ENCODE measurements around the gene P3H2.

Gene P3H2

DNA sequence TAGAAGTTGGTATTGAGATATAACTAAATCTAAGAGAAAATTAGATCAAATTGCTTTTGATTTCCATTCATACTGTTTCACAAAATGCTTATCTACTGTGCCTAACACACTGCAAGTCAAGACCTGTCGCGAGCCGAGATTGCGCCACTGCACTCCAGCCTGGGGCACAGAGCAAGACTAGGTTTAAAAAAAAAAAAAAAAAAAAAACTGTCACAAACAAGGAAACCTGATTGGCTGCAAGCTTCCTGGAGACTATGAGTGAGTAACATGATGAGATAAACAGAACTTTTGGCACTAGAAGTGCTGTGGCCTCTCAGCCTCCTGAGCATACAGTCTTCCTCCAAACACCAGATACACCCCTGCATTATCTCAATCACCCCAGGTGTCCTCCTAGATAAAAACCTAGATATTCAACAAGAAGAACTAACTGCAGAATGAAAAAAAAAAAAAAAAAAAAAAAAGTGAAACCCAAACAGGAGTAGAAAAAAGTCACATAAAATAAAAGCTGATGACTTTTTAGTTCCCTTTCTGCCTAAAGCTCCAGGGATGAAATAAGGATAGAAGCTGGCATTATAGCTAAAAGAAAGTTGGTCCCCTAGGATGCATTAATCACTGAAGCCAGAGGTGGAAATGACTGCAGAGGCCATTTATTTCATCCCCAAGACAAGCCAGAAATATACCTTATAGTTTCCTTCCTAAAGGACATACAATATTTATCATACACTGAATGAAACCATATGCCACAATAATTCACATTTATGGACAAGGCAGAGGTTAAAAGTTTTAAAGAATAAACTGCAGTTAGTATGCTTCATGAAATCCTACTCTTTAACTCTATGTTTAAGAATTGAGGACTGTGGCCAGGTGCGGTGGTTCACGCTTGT lies 82.4 kb downstream of the P3H2 start:
- in situ Hi-C loops (cut with HindIII; ENCODE audit: low pct_ligation_motif_present, low pct_unique_long_range_greater_than_20kb, low sequenced_read_pairs), result no loop called here
- peak; percentile 81 for DNase-seq

DNA sequence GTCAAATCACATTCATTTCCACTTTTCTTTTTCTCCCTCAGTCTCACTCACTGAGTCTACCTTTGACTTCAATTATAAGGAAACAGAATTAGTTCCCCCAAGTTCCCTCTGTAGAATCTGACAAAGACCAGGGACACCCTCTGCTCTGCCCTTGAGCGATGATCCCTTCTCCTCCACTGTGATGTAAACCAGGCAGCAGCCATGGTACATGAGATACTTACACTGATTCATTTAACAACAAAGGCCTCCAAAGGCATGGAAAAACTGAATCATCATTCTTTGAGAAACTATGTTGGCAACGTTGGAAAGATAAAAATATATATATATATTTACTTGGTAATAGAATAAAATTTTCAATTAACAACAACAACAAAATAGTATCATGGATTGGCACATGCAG lies 84.1 kb downstream of the P3H2 start:
- no peak for DNase-seq
- in situ Hi-C loops (cut with HindIII; ENCODE audit: low pct_ligation_motif_present, low pct_unique_long_range_greater_than_20kb, low sequenced_read_pairs), result no loop called here

DNA sequence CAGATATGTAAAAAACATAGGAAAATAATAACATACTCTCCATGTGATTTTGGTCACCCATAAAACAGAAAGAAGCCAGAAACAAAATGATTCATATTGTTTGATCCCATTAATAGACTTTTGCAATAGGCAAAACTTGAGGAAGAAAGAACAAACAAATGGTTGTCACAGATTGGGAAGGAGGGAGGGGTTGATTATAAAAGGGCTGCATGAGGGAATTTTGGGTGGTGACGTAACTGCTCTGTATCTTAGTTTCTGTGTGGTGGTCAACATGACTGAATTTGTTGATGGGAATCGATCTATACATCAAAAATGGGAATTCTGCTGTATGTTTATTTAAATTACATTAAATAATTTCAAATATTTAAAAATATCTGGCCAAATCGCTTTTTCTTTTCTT lies 86.3 kb downstream of the P3H2 start:
- no peak for DNase-seq
- in situ Hi-C loops (cut with HindIII; ENCODE audit: low pct_ligation_motif_present, low pct_unique_long_range_greater_than_20kb, low sequenced_read_pairs), result no loop called here

DNA sequence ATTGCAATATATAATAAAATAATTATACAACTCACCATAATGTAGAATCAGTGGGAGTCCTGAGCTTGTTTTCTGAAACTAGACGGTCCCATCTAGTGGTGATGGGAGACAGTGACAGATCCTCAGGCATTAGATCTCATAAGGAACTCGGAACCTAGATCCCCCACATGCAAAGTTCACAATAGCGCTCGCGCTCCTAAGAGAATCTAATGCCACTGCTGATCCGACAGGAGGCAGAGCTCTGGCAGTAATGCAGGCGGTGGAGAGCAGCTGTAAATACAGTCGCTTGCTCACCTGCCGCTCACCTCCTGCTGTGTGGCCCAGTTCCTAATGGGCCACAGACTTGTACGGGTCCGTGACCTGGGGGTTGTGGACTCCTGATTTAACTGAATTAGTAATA lies 87.8 kb downstream of the P3H2 start:
- DNase-seq, result no peak
- in situ Hi-C loops (cut with HindIII; ENCODE audit: low pct_ligation_motif_present, low pct_unique_long_range_greater_than_20kb, low sequenced_read_pairs), result no loop called here

DNA sequence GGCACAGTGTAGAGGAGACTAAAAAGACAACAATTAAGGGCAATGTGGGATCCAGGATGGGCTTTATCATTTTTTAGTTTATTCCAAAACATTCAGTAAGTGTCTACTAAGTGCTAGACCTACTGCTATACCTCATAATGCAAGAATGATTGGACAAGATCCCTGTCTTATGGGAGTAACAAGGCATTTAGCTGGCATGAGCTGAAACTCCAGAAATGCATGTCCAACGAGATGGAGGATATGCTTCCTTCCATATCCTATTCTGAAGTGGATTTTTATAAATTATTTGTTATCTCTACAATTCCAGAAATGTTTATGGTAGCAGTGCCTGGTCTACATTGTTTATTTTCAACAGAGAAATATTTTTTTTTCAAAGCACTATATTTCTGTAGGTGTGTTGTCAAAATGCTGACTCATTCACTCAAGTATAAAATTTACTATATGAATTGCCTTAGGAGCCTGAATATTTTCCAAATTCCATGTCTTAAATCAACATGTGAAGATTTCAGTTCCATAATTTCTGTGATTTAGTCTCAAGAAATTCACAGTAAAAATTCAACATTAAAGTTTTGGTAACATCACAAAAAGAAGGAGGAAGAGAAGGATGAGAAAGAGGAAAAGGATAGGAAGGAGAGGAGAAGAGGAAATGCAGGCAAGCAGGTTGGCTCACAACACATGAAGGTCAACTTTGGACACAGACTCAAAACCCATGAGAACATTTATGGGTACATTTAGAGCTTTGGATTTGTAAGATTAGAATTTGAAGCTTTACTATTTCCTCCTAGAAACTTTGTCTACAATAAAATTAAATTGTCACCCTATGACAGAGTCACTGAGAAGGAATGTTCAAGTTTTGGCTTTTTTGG lies 88.6 kb downstream of the P3H2 start:
- in situ Hi-C loops (cut with HindIII; ENCODE audit: low pct_ligation_motif_present, low pct_unique_long_range_greater_than_20kb, low sequenced_read_pairs), result no loop called here
- DNase-seq, result no peak

DNA sequence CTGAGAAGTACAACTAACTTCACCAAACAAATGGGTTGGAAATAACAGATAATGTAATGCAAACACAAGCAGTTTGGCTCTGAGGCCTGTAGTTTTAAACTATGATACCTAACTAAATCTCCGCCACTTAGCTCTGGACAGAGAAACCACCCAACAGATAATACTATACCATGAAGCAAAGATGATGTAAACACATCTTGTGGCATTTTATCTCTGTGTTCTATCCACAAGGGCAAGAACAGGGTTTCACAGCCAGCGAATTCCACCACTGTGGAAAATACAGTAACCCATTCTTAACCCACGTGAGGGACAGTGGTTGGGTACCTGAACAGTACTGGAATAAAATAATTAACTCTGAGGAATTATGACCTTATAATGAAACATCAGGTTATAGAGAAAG lies 93.6 kb downstream of the P3H2 start:
- in situ Hi-C loops (cut with HindIII; ENCODE audit: low pct_ligation_motif_present, low pct_unique_long_range_greater_than_20kb, low sequenced_read_pairs), result no loop called here
- no peak for DNase-seq

DNA sequence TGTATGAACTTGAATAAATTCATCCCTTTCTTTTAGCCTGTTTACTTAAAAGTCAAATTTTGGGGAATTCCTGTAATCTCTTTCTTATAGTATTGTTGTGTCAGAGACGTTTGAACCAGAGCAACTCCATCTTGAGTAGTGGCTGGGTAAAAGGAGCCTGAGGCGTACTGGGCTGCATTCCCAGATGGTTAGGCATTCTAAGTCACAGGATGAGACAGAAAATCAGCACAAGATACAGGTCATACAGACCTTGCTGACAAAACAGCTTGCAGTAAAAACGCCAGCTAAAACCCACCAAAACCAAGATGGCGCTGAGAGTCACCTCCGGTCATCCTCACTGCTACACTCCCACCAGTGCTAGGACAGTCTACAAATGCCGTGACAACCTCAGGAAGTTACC lies 94.5 kb downstream of the P3H2 start:
- no peak for DNase-seq

DNA sequence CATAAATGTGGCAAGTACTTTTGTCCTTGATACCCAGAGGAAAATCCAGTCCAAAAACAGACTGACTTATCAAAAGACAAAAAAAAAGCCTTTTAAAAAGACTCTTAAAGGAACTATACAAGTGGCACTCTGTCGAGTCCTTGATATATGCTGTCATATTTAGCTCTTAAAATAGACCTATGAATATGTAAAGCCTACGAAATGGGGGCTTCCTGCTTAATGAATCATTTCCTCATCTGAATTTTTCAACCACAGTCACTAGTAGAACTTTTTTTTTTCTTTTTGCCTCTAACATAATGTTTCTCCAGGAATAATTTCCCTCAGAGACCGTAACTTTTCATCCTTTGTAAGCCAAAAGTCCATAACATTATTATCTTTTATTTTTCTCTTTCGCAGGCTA lies 95.8 kb downstream of the P3H2 start:
- no peak for DNase-seq
- in situ Hi-C loops (cut with HindIII; ENCODE audit: low pct_ligation_motif_present, low pct_unique_long_range_greater_than_20kb, low sequenced_read_pairs), result no loop called here

More for the DNA sequence above, 94.5 kb downstream of the P3H2 start:
- in situ Hi-C loops (cut with HindIII; ENCODE audit: low pct_ligation_motif_present, low pct_unique_long_range_greater_than_20kb, low sequenced_read_pairs), result no loop called here

DNA sequence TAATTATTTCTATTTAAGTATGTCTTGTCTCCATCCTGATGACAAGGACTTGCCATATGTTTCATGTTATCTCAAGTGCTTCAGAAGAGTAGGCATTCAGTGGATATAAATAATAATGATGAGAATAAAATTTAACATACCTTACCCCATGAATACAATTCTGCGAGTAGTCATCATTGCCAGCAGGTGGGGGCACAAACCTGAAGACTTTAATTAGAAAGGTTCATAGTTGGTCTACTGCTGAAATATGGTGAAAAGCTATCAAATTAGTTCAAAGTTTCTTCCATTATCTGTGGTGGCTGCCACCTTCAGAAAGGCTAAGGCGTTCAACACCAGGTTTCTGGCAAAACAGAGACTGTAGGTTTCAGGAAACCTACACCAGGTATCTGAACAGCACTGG lies 100.9 kb downstream of the P3H2 start:
- in situ Hi-C loops (cut with HindIII; ENCODE audit: low pct_ligation_motif_present, low pct_unique_long_range_greater_than_20kb, low sequenced_read_pairs), result no loop called here
- DNase-seq, result no peak

DNA sequence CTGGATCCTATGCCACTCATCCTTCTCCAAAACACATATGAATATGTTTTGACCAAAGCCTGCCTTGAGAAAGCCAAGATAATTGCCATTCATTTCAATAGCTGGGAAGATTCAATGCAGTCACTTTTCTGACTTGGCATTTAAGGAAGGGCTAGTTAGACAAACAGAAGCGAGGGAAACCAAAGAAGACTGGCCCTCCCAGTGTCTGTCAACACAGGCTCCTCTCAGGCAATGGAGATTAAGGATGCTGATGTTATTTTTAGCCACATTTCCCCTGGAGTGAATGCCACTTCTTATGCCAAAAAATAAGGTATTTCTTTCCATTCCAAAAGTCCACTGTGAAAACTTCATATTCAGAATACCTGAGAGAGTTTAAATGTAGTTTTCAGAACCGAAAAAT lies 101.7 kb downstream of the P3H2 start:
- DNase-seq, result no peak

DNA sequence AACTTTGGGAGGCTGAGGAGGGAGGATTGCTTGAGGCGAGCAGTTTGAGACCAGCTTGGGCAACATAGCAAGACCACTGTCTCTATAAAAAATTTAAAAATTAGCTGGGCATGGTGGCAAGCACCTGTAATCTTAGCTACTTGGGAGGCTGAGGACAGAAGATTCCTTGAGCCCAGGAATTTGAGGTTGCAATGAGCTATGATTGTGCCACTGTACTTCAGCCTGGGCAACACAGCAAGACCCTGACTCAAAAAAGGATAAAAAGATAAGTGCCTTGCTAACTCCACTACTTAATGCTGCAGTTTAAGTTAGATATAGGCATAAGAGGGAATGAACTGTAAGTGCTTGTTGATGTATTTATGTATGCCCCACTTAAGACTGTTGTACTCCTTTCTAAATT lies 102.2 kb downstream of the P3H2 start:
- no peak for DNase-seq
- in situ Hi-C loops (cut with HindIII; ENCODE audit: low pct_ligation_motif_present, low pct_unique_long_range_greater_than_20kb, low sequenced_read_pairs), result no loop called here

More for the DNA sequence above, 101.7 kb downstream of the P3H2 start:
- in situ Hi-C loops (cut with HindIII; ENCODE audit: low pct_ligation_motif_present, low pct_unique_long_range_greater_than_20kb, low sequenced_read_pairs), result no loop called here

DNA sequence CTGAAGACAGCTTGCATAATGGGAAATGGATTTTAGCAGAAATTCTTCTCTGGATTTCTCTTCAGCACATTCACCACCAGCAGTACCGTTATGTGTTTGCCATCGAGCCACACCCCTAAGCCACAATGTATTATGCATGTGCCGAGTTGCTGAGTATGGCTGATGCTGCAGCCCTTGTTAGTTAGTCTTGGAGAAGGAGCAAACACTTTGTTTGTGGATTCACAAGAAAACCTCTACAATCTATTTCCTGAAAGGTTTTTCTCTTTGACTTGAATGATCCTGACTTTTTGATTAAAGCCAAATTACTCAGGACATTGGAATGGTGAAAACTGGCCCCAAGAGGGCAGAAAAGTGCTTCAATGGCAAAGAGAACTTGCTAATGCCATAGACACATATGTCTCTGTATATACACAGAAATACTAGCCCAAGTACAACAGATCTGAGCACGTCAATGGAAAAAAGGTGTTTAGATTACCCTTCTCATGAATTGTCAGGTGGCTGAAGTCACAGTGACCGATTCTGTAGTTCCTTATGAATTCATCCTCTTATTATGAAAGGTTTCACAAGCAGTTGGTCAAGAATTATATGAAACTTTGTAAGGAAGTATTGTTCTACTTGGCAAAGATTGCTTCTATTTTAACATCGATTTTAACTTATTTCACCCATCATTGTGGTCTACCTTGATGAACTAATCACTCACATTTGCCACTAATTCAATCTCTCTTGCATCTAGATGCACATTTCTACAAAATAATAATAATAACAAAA lies 103.0 kb downstream of the P3H2 start:
- in situ Hi-C loops (cut with HindIII; ENCODE audit: low pct_ligation_motif_present, low pct_unique_long_range_greater_than_20kb, low sequenced_read_pairs), result no loop called here
- DNase-seq, result peak; percentile 75

DNA sequence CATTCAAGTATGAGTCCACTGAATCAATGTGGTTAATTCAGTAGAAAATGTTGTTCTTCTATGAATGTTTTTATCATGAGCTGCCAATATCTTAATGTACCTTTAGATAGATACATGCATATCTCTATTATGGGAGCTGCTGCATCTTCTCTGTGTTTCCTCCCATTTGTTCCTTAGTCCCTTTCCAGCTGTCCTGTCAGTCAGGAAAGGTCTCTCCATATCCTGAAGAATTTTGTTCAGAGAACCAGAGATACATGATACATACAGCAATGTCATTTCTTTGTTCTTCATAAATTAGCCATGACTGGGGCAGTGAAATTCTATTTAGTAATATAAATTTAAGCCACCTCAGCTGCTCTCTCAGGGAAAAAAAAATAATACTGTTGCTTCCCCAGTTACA lies 103.7 kb downstream of the P3H2 start:
- in situ Hi-C loops (cut with HindIII; ENCODE audit: low pct_ligation_motif_present, low pct_unique_long_range_greater_than_20kb, low sequenced_read_pairs), result no loop called here
- DNase-seq, result no peak

DNA sequence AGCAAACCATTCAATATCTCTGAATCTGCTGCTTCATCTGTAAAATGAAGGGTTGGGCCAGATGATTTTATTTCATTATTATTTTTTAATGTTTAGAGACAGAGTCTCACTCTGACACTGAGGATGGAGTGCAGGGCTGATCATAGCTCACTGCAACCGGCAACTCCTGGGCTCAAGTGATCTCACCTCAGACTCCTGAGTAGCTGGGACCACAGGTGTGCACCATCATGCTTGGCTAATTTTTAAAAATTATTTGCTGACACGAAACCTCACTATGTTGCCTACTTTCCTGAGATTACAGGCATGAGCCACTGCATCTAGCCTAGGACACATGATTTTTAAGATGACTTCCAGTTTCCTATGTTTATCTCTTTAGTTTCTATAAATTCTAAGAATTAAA lies 105.8 kb downstream of the P3H2 start:
- in situ Hi-C loops (cut with HindIII; ENCODE audit: low pct_ligation_motif_present, low pct_unique_long_range_greater_than_20kb, low sequenced_read_pairs), result no loop called here
- DNase-seq, result no peak

DNA sequence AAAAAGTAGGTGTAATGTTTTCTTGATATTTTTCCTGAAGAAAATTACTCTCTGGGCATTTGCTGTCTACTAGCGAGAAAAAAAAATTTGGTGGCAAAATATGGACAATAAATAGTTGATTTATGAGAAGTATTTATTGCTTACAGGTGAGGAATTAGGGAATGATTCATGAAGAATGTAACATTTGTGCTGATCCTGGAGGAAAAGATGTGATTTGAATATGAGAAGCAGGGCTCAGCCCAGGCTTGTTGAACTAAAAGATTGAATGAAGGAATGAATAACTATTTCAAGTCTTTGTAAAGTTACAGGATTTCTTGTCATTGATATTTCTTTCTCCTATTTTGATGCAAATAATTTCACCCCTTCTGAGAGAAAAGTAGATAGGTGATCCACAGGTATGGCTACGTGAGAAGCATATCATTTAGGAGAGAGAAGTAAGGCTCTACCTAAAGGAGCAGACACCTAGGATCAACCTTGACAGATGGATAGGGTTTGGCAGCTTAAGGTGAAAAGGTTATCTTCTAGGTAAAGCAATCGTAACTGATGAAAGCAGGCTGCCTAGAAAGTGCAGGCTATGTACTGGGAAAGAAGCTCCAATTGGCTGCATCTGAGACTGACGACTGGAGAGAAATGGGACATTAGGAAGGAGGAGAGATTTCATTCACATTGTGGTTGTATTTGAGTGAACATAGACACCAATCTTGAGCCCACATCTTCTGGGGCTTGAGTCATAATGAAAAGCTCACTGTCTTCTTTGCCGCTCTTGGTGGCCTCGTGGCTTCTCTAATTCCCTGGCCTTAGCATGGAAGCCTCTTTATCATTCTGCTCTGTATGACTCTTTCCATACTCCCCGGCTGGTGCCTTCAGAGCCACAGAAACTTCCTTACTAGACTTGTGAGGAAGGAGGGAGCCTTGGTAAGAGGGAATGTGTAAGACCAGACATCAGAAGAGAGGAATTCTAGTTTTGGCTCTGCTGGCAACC lies 106.5 kb downstream of the P3H2 start:
- in situ Hi-C loops (cut with HindIII; ENCODE audit: low pct_ligation_motif_present, low pct_unique_long_range_greater_than_20kb, low sequenced_read_pairs), result no loop called here
- no peak for DNase-seq

DNA sequence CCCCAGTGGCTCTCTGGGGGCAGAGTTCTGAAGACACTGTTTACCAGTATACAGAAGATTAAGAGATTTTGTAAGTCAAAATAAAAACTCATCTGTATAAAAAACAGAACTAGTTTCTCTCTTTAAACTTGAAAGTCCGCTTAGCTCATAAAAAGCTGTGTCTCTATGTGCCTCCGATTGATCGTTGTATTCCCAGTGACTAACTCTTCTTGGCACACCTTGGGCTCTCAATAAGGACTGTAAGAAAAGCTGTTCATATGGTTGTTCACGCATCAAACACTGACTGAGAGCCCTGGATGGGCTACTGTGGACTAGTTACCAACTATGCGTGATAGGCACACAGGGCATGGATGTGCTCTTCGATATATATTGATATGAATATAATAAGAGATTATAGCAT lies 107.9 kb downstream of the P3H2 start:
- in situ Hi-C loops (cut with HindIII; ENCODE audit: low pct_ligation_motif_present, low pct_unique_long_range_greater_than_20kb, low sequenced_read_pairs), result no loop called here
- peak; percentile 38 for DNase-seq

DNA sequence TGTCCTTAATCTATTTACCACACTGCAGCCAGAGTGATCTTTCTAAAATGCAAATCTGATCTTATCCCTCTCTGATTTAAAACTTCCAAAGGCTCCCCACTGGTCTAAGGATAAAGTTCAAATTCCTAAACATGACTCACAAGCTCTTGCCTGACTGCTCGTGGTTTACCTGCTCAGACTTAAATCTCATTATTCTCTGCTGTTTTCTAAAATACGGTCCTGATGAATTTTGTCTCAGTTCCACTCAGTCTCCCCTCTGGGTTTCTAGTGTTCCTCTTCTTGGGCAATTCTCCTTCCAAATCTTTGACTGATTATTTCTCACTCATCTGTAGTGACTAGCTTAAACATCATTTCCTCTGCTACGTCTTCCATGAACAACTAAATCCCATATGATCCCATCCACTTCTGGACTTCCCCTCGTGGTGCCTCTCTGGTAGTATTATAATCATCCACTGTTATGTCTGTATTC lies 108.3 kb downstream of the P3H2 start:
- in situ Hi-C loops (cut with HindIII; ENCODE audit: low pct_ligation_motif_present, low pct_unique_long_range_greater_than_20kb, low sequenced_read_pairs), result no loop called here
- peak; percentile 81 for DNase-seq

DNA sequence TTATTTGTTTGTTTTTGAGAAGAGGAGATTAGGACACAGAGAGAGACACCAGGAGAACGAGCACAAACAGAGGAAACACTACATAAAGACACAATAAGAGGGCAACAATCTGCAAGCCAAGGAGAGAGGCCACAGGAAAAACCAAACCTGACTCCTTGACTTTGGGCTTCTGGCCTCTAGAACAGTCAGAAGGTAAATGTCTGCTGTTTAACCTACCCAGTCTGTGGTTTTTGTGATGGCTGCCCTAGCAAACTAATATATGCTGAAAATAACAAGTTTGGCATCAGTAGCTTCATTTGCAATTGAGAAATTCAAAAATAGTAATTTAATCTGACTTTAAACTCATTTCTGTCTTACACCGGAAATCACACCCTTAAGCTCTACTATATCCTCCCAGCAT lies 110.2 kb downstream of the P3H2 start:
- in situ Hi-C loops (cut with HindIII; ENCODE audit: low pct_ligation_motif_present, low pct_unique_long_range_greater_than_20kb, low sequenced_read_pairs), result no loop called here
- no peak for DNase-seq

All from ACHN (cell line).